GM12801 (cell line): ENCODE results near the gene FAM20C.

Experiments used
- CTCF ChIP-seq: IDR thresholded peaks from one replicate; pipeline ENCODE4 v1.5.1; 2011; ENCODE audit warnings: control low read depth; ENCODE audit not compliant: insufficient read length; ENCODE audit errors: extremely low read depth

The FAM20C gene

GRCh38 chr7:295155-296154 lies 103.1 kb downstream of the FAM20C start:
- no peak for TF ChIP-seq CTCF

- TF ChIP-seq CTCF, result no peak
These were observed 104.1 kb downstream of the FAM20C start for GRCh38 chr7:296373-296945.

GRCh38 chr7:297611-298374 lies 105.4 kb downstream of the FAM20C start:
- no peak for TF ChIP-seq CTCF

GRCh38 chr7:298375-298702 lies 106.0 kb downstream of the FAM20C start:
- no peak for TF ChIP-seq CTCF

- TF ChIP-seq CTCF, result no peak
These were observed 106.4 kb downstream of the FAM20C start for GRCh38 chr7:298743-299142.

GRCh38 chr7:299169-299568 lies 106.8 kb downstream of the FAM20C start:
- TF ChIP-seq CTCF, result no peak

GRCh38 chr7:299628-300027 lies 107.3 kb downstream of the FAM20C start:
- no peak for TF ChIP-seq CTCF
